Fibroblast of lung (primary cell): ENCODE results near the gene IGF1R. TPM values are rescaled to one million over a fixed set of nuclear protein-coding genes. Genes with fewer than 3 reads are reported as not detected.

Source experiments
- DNase-seq, 2 donors: peaks; one replicate each; pipeline versions ENCODE4 v3.0.0 to v3.0.0-alpha.2; 2010; ENCODE audit warnings: low read depth in 2 of 2
- H2AFZ ChIP-seq: 2 replicates; pipeline ENCODE4 v1.5.1; 2012; ENCODE audit warnings: low read length, control low read depth, inconsistent platforms
- H3K27ac ChIP-seq: 2 replicates; pipeline ENCODE4 v1.5.1; 2011; ENCODE audit warnings: low read length, control low read depth; ENCODE audit not compliant: insufficient read depth
- H3K27me3 ChIP-seq: 2 replicates; pipeline ENCODE4 v1.5.1; 2011; ENCODE audit warnings: mild to moderate bottlenecking, low read length; ENCODE audit not compliant: control insufficient read depth, insufficient read depth
- H3K36me3 ChIP-seq: 2 replicates; pipeline ENCODE4 v1.5.1; 2011; ENCODE audit warnings: low read length; ENCODE audit not compliant: control insufficient read depth, insufficient read depth
- H3K4me1 ChIP-seq: 2 replicates; pipeline ENCODE4 v1.5.1; 2011; ENCODE audit warnings: low read length; ENCODE audit not compliant: control insufficient read depth, insufficient read depth; ENCODE audit errors: extremely low read depth
- H3K4me2 ChIP-seq: 2 replicates; pipeline ENCODE4 v1.5.1; 2011; ENCODE audit warnings: low read length, control low read depth; ENCODE audit not compliant: insufficient read depth; ENCODE audit errors: extremely low read depth
- H3K4me3 ChIP-seq, 4 experiments: fragments of 200-600 bp in 1 of 4; sonication (generic) in 1 of 4; replicated peaks in 1 of 4; 2 replicates each; pipeline ENCODE4 v1.5.1; 2011 to 2016; ENCODE audit warnings: low read length in 4 of 4, low read depth in 3 of 4, mild to moderate bottlenecking in 3 of 4, control low read depth in 2 of 4, inconsistent platforms in 1 of 4, mixed read lengths in 1 of 4; ENCODE audit not compliant: insufficient read depth in 1 of 4; ENCODE audit errors: control extremely low read depth in 1 of 4
- H3K79me2 ChIP-seq: 2 replicates; pipeline ENCODE4 v1.5.1; 2012; ENCODE audit warnings: mild to moderate bottlenecking, low read length, inconsistent platforms; ENCODE audit not compliant: control insufficient read depth, insufficient read depth
- H3K9ac ChIP-seq: 2 replicates; pipeline ENCODE4 v1.5.1; 2011; ENCODE audit warnings: mild to moderate bottlenecking, low read length, control low read depth; ENCODE audit not compliant: insufficient read depth
- H3K9me3 ChIP-seq: 2 replicates; pipeline ENCODE4 v1.5.1; 2012; ENCODE audit warnings: low read depth, low read length; ENCODE audit not compliant: control insufficient read depth, insufficient read depth
- H4K20me1 ChIP-seq: 2 replicates; pipeline ENCODE4 v1.5.1; 2011; ENCODE audit warnings: low read length; ENCODE audit not compliant: control insufficient read depth, insufficient read depth; ENCODE audit errors: extremely low read depth
- CTCF ChIP-seq, 2 donors: IDR thresholded peaks in 1 of 2; conservative IDR thresholded peaks in 1 of 2; 1 replicate in 1 of 2; 2 replicates in 1 of 2; pipeline ENCODE4 v1.5.1; 2011 to 2012; ENCODE audit warnings: low read length in 2 of 2, control low read depth in 1 of 2, inconsistent platforms in 1 of 2, low read depth in 1 of 2, mild to moderate bottlenecking in 1 of 2
- EZH2 ChIP-seq: IDR thresholded peaks from 2 replicates; pipeline ENCODE4 v1.5.1; 2012; ENCODE audit warnings: low read length, control low read depth, mild to moderate bottlenecking; ENCODE audit errors: missing control alignments
- polyA plus RNA-seq, 2 donors: library from polyadenylated mRNA; depleted of rRNA in 1 of 2; stranded (reverse) in 1 of 2; unstranded in 1 of 2; fragments of >200 nt; gene quantifications; 2 replicates each; pipeline ENCODE4 v1.2.1, GENCODE V29; 2011 to 2012; ENCODE audit warnings: missing spikeins in 1 of 2
- total RNA-seq: library from RNA; depleted of rRNA; stranded (reverse); fragments of >200 nt; gene quantifications from 2 replicates; pipeline ENCODE4 v1.2.1, GENCODE V29; 2014

The IGF1R gene
- total and polyA plus RNA-seq, 2 donors (not counting 1 experiment from before 2014, with no cell fraction given), result 14.6 to 28.6 TPM

- Histone ChIP-seq H3K4me3 (no peak overlapping the region), H3K9ac (no peak overlapping the region), H3K79me2 (peaks cover 16% of the 10 kb centered on the region), H3K27me3 (no peaks in the 10 kb centered on the region), H3K4me1 (peaks cover 25% of the 10 kb centered on the region), H3K36me3 (no peaks in the 10 kb centered on the region), H4K20me1 (no peaks in the 10 kb centered on the region), H3K27ac (no peak overlapping the region), H2AFZ (no peak overlapping the region), H3K4me2 (no peak overlapping the region), H3K9me3 (no peaks in the 10 kb centered on the region)
- TF ChIP-seq CTCF (conservative IDR thresholded peaks at IDR 0.05 in 1 of 2, IDR thresholded peaks at IDR 0.05 in 1 of 2; ENCODE audit: low read depth in 1 of 2, low read length in 2 of 2) (no peak), EZH2 (no peak)
- no peak for DNase-seq
These were observed 230.5 kb downstream of the IGF1R start for GRCh38 chr15:98878862-98879261.

GRCh38 chr15:98881526-98882520 is 233.5 kb downstream of the IGF1R start:
- peak in 1 of 2 donors; percentile 52 for TF ChIP-seq CTCF (conservative IDR thresholded peaks at IDR 0.05 in 1 of 2, IDR thresholded peaks at IDR 0.05 in 1 of 2; ENCODE audit: low read depth in 1 of 2, low read length in 2 of 2)
- TF ChIP-seq EZH2, result no peak
- Histone ChIP-seq H3K79me2 (peaks cover 5% of the 10 kb centered on the region), H2AFZ (no peak overlapping the region), H3K4me1 (peaks cover 7% of the 10 kb centered on the region), H3K36me3 (no peaks in the 10 kb centered on the region), H3K4me2 (no peak overlapping the region), H3K9me3 (no peaks in the 10 kb centered on the region), H3K9ac (no peak overlapping the region), H3K27ac (no peak overlapping the region), H4K20me1 (no peaks in the 10 kb centered on the region), H3K27me3 (no peaks in the 10 kb centered on the region), H3K4me3 (no peak overlapping the region)
- peak; percentile 64 to 80 for DNase-seq

GRCh38 chr15:98883478-98883877 is 235.1 kb downstream of the IGF1R start:
- Histone ChIP-seq H3K9ac (no peak overlapping the region), H3K4me1 (no peaks in the 10 kb centered on the region), H3K9me3 (no peaks in the 10 kb centered on the region), H2AFZ (no peak overlapping the region), H4K20me1 (no peaks in the 10 kb centered on the region), H3K36me3 (no peaks in the 10 kb centered on the region), H3K27me3 (no peaks in the 10 kb centered on the region), H3K79me2 (peaks cover 4% of the 10 kb centered on the region), H3K4me3 (no peak overlapping the region), H3K4me2 (no peak overlapping the region), H3K27ac (no peak overlapping the region)
- DNase-seq, result no peak
- no peak for TF ChIP-seq EZH2
- TF ChIP-seq CTCF (conservative IDR thresholded peaks at IDR 0.05 in 1 of 2, IDR thresholded peaks at IDR 0.05 in 1 of 2; ENCODE audit: low read depth in 1 of 2, low read length in 2 of 2), result no peak
